UCSD-AML1 (cell line): ENCODE results near the gene TUT7.
"Not testable (repeated sequence)": the region's sequence is repeated elsewhere in the genome, so short reads cannot be mapped to it uniquely, and the experiment has no call there.

Experiments
- DNase-seq: peaks from one replicate; lab custom pipeline; 2025; ENCODE audit not compliant: unreplicated experiment; lab: John Stamatoyannopoulos, UW

TUT7 gene

DNA sequence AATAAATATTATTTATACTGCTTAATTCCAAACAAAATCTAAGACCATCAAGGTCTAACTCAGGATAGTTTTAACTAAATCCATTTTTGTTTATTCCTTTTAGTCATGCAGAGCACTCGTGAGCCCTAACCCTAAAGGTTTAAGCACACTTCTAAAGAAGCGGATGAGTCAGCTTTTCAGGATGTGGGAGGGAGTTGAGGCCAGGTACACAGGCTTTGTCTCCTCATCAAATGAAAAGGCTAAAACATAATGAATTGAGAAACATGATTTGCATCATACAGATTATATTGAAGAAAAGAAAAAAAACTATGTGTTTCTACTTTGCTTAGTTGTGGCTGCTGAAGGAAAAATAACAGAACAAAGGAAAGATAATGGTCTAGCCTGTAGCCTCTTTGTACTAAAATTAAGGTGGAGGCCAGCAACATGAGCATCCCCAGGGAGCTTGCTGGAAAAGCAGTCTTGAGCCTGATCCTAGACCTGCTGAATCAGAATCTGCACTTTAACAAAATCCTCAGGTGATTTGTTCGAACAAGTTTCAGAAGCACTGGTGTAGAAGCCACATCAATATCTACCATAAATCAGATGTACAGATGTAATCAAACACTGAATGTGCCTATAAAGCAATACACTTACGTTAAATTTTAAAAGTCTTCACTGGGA is 50.8 kb downstream of the TUT7 start:
- no peak for DNase-seq

DNA sequence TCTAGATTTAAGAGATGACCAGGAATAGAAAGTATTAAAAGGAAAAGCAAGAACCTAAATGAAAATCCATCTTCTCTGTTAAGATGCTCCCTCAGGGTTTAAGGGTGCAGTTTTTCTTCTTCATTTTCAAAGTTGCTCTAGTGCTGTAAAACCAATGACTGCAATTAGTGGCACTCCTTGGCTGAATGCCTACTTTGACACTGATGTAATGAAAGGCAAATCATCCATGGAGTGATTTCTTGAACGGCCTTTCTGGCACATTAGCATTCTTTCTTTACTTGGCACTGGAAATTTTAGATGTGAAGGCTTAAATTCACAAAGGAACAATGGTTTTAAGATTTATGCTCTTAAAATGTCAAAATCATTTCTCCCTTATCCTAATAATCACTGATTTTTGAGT is 52.5 kb downstream of the TUT7 start:
- no peak for DNase-seq

DNA sequence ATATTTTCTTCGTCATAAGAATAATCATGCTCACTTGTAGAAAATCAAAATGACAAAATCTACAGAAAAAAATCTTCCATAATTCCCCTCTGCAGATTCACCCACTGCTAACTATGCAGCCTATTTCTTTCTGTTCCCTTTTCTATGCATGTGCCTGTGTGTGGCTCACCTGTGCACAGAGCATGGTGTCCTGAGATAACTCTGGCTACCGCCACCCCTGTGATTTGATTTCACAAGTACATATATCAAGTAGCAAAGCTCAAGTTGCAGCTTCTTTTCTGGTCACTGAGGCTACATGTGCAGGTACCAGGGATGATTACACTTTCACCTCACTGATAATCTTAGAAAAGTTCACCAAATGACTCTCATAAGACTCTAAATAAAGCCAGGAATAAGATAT is 53.5 kb downstream of the TUT7 start:
- no peak for DNase-seq

GRCh38 chr9:86298873-86299272 is 55.3 kb downstream of the TUT7 start:
- DNase-seq: no peak

- DNase-seq: not testable (repeated sequence)
Observed at GRCh38 chr9:86290341-86290740, 63.9 kb downstream of the TUT7 start.

GRCh38 chr9:86288499-86289198 is 65.6 kb downstream of the TUT7 start:
- no peak for DNase-seq

- peak; percentile 21 for DNase-seq
Observed at GRCh38 chr9:86287013-86287412, 67.2 kb downstream of the TUT7 start.

DNA sequence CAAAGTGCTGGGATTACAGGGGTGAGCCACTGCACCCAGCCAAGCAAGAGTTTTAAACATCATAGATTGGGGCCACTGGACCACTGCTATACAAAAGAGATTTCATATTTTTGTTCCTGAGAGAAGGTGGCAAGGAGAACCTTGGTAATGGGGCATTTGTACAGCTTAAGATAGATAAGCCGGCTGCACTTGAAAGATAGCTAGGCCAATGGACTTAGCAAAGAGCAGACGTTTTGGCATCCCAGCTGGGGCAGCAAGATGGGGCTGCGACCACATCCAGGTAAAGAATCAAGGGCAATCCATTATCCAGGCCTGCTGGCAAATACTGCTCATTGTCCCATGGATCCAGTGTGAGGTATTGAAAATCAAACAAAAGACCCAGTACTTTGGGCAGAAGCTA is 67.9 kb downstream of the TUT7 start:
- DNase-seq: no peak

- DNase-seq: peak; percentile 39
Observed at GRCh38 chr9:86285261-86285660, 68.9 kb downstream of the TUT7 start.

DNA sequence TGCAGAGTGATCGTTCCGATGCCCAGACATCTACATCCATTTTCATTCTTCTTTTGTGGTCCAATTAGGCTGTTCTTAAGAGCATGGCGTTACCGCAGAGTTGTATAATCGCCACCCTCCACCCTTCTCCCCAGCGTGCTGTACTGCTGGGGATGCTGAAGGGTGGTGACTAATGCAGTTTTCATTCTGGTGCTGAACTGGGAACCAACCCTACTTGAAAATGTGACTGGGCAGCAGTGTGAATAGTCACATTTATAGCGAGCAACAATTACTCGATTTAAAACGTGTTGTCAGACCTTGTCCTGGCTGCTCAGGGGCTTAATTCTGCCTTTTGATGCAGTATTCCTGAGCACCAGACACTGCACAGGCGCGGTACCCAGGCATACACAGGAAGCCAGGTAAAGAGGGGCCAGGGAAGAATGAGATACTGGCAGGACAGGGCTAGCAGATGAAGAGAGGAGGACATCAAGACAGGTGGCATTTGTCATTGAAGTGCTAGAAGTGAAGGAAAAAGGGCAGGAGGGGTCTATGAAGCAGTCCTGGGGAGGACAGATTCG is 71.2 kb downstream of the TUT7 start:
- DNase-seq: no peak

- DNase-seq: peak; percentile 98
Observed at GRCh38 chr9:86282077-86282978, 71.9 kb downstream of the TUT7 start, which contains the start of gene ISCA1. TSS of gene ISCA1 (minus strand) at chr9:86282538. CDS start at chr9:86282458, 80 bp downstream.

DNA sequence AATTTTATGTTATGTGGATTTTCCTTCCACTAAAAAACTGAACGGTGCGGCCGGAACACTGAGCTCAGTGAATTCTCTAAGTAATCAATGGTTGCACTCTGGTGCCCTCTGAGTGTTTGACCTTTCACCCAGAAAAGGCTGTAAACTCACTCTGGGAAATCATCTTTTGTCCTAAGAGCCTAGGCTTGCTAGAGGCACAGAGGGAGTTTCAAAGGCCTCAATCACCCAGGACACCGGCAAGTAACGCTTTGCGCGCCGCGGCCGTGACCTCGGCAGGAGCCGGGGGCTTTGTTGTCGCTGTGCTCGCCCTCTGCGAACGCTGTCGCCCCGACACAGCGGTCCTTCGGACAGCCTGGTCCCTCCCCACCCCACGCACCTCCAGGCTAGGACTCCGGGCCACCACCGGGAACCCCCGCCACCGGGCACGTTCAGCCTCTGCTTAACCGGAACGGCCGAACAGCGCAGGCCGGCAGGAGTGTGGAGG is 72.6 kb downstream of the TUT7 start:
- no peak for DNase-seq

DNA sequence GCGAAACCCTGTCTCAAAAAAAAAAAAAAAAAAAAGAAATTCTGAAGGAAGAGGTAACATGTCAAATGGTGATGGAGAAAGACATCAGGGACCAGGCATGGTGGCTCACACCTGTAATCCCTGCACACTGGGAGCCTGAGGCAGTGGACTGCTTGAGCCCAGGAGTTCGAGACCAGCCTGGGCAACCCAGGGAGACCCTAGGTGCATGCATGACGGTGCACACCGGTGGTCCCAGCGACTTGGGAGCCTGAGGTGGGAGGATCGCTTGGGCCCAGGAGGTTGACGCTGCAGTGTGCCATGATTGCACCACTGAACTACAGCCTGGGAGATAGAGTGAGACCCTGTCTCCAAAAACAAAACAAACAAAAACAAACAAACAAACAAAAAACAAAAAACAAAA is 73.6 kb downstream of the TUT7 start:
- no peak for DNase-seq

DNA sequence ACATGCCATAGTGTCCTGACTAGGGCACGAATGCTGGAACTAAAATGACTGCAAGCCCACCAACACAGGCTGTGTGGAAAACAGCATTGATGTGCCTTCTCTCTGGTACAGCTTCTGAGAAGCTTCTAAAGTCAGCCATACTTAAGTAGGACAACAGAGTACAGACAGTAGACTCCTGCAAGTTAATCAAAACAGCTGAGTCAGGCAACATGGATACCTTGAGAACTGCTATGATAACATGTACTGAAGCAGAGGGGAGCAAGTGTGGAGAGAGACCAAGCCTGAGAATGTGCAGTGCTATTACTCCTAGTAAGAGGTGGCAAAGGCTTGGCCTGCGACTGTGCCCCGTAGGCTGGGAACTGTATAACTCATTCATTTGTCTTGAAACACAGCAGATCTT is 74.4 kb downstream of the TUT7 start:
- DNase-seq: no peak

DNA sequence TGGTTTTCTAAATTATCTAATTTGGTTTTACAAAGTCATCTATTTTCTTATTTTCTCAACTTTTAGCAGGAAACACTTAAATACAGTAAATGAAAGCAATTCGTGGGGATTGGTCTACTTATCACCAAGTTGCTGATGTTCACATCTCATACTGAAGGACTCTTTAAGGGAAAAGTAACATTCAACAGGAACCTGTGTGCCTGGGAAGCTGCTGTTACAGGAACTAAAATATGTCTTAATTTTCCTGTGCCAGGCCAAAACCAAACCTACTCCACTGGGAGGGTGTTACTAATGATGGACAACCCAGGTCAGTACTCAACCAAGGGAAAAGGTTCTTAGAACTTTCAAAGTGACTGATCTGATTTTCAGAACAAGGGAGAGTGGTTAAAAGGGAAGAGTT is 77.1 kb downstream of the TUT7 start:
- no peak for DNase-seq

DNA sequence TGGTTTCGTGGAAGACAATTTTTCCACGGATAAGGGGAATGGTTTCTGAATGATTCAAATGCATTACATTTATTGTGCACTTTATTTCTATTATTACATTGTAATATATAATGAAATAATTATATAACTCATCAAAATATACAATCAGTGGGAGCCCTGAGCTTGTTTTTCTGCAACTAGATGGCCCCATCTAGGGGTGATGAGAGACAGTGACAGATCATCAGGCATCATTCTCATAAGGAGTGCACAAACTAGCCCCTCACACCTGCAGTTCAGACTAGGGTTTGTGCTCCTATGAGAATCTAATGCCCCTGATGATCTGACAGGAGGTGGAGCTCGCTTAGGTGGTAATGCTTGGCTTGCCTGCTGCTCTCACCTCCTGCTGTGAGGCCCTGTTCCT is 78.2 kb downstream of the TUT7 start:
- DNase-seq: no peak

DNA sequence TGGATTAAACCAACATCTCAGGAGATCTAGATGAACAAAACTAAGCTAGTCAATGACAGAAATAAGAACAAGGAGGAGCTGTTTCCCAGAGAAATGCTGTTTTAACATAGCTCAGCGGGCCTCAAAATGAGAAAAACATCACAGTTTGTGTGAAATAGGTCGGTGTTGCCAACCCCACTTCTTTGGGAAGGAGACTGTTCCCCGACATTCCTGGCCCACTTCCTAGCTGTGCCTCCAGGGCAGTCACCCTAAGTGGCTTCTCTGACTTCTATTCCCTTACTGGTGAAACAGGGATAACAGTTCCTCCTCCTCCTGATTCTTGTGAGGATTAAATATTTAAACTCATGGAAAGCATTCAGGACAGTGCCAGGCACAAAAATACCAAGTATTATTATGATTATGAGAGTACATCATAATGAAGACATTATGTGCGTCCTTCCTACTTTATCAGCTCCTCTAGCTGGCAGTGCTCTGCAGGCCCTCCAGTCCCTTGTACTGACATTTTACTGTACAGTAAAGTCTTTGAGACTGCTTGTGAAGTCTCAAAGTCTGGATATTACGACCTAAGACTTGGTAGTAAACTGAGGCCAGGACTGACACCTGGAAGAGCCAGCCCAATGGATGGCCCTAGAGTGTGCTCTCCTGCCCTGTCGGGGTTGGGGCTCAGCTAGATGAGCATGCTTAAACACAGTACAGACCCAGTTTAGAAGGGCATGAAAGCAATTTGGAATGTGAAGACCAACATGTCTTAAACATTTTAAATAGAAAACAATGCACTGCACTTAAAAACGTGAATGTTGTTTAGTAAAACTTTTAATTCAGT is 79.2 kb downstream of the TUT7 start:
- DNase-seq: no peak

DNA sequence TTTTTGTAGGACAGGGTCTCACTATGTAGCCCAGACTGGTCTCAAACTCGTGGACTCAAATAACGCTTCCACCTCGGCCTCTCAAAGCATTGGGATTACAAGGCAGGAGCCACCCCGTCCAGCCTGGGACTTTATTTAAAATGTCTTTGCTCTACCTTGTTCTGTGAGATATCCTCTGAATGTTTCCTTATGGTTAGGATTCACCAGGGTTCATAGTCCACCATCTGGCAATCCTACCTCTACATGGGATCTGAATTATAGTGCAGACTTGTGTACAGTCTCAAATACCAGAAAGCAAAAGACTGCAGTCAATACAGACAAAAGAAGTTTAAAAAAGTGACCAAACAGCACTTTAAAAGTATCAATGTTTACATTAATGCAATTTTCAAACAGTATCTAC is 82.0 kb downstream of the TUT7 start:
- DNase-seq: no peak

GRCh38 chr9:86263876-86264275 is 90.3 kb downstream of the TUT7 start:
- DNase-seq: no peak

- no peak for DNase-seq
Observed at GRCh38 chr9:86262492-86262891, 91.7 kb downstream of the TUT7 start.
